Measurements from ENCODE around the gene S100P. TPM values are rescaled to one million over a fixed set of nuclear protein-coding genes. Genes with fewer than 3 reads are reported as not detected.
A peak's percentile ranks its signal among the peaks of the same experiment; 100 is the strongest.
"Not testable (repeated sequence)": the region's sequence is repeated elsewhere in the genome, so short reads cannot be mapped to it uniquely, and the experiment has no call there.

Gene S100P
- total RNA-seq, 2 experiments from 2014 or later, result 1.5 TPM; not detected in 1

- DNase-seq (no peak), ATAC-seq (ENCODE audit: low read depth) (no peak)
- Mint-ChIP-seq H3K9me3 (no peaks in the 10 kb centered on the region), H3K36me3 (no peaks in the 10 kb centered on the region), H3K4me1 (peaks cover 6% of the 10 kb centered on the region), H3K27ac (no peak overlapping the region), H3K27me3 (peaks cover 44% of the 10 kb centered on the region), H3K4me3 (no peak overlapping the region)
- POLR2A ChIA-PET, result interaction anchor here (0.7 to 2.1 kb wide), 3 partner anchors 10 to 18 kb away, joined by 3 to 19 read pairs (median 18); partner anchors contain the start of gene MRFAP1
These were observed 33.8 kb upstream of the S100P start for GRCh38 chr4:6659897-6660296.

GRCh38 chr4:6660430-6660829, 33.2 kb upstream of the S100P start:
- no peak for ATAC-seq (ENCODE audit: low read depth)
- Mint-ChIP-seq H3K9me3 (no peaks in the 10 kb centered on the region), H3K4me3 (no peak overlapping the region), H3K36me3 (no peaks in the 10 kb centered on the region), H3K27ac (no peak overlapping the region), H3K4me1 (peaks cover 6% of the 10 kb centered on the region), H3K27me3 (peaks cover 44% of the 10 kb centered on the region)
- POLR2A ChIA-PET, result interaction anchor here (0.7 to 2.0 kb wide), 2 partner anchors 11 to 13 kb away, joined by 3 to 18 read pairs; a partner anchor contains a TSS
- no peak for DNase-seq

GRCh38 chr4:6662591-6662990, 31.1 kb upstream of the S100P start:
- Mint-ChIP-seq H3K4me1 (peaks cover 4% of the 10 kb centered on the region), H3K9me3 (no peaks in the 10 kb centered on the region), H3K4me3 (no peak overlapping the region), H3K27ac (no peak overlapping the region), H3K27me3 (peaks cover 44% of the 10 kb centered on the region), H3K36me3 (no peaks in the 10 kb centered on the region)
- POLR2A ChIA-PET, result interaction anchor here (2.4 to 4.4 kb wide), 2 partner anchors 11 to 22 kb away, joined by 15 to 35 read pairs; partner anchors contain the start of gene MRFAP1
- DNase-seq (no peak), ATAC-seq (ENCODE audit: low read depth) (no peak)

- Mint-ChIP-seq H3K9me3 (no peaks in the 10 kb centered on the region), H3K27me3 (peaks cover 44% of the 10 kb centered on the region), H3K36me3 (no peaks in the 10 kb centered on the region), H3K4me1 (peaks cover 3% of the 10 kb centered on the region), H3K4me3 (peak overlapping the region; percentile 63), H3K27ac (no peak overlapping the region)
- ATAC-seq (ENCODE audit: low read depth) (peak; percentile 13), DNase-seq (no peak)
- POLR2A ChIA-PET, result interaction anchor here (1.0 to 4.4 kb wide), 3 partner anchors 9 to 89 kb away, joined by 4 to 35 read pairs (median 15); partner anchors contain the start of genes MAN2B2 and MRFAP1
These were observed 29.9 kb upstream of the S100P start for GRCh38 chr4:6663596-6664393.

GRCh38 chr4:6665320-6665654, 28.4 kb upstream of the S100P start:
- ATAC-seq (ENCODE audit: low read depth) (no peak), DNase-seq (no peak)
- no peak overlapping the region for H3K4me3 Mint-ChIP-seq
- H3K27me3 Mint-ChIP-seq, result peaks cover 32% of the 10 kb centered on the region
- H3K4me1 Mint-ChIP-seq, result no peaks in the 10 kb centered on the region
- no peak overlapping the region for H3K27ac Mint-ChIP-seq
- POLR2A ChIA-PET, result no interaction called here
- H3K36me3 Mint-ChIP-seq, result no peaks in the 10 kb centered on the region
- no peaks in the 10 kb centered on the region for H3K9me3 Mint-ChIP-seq

- no peak overlapping the region for H3K4me3 Mint-ChIP-seq
- H3K27ac Mint-ChIP-seq, result no peak overlapping the region
- H3K36me3 Mint-ChIP-seq, result peaks cover 3% of the 10 kb centered on the region
- peaks cover 5% of the 10 kb centered on the region for H3K27me3 Mint-ChIP-seq
- H3K9me3 Mint-ChIP-seq, result no peaks in the 10 kb centered on the region
- POLR2A ChIA-PET, result no interaction called here
- peaks cover 3% of the 10 kb centered on the region for H3K4me1 Mint-ChIP-seq
- ATAC-seq (ENCODE audit: low read depth) (no peak), DNase-seq (no peak)
These were observed 25.3 kb upstream of the S100P start for GRCh38 chr4:6668391-6668790.

- H3K4me3 Mint-ChIP-seq, result no peak overlapping the region
- H3K36me3 Mint-ChIP-seq, result peaks cover 17% of the 10 kb centered on the region
- H3K9me3 Mint-ChIP-seq, result no peaks in the 10 kb centered on the region
- ATAC-seq (ENCODE audit: low read depth) (no peak), DNase-seq (no peak)
- peaks cover 23% of the 10 kb centered on the region for H3K4me1 Mint-ChIP-seq
- H3K27me3 Mint-ChIP-seq, result peaks cover 1% of the 10 kb centered on the region
- no peak overlapping the region for H3K27ac Mint-ChIP-seq
- POLR2A ChIA-PET, result interaction anchor here (0.6 to 5.1 kb wide), 4 partner anchors 9 to 594 kb away, joined by 3 to 68 read pairs (median 20); partner anchors contain the start of gene MRFAP1
These were observed 22.0 kb upstream of the S100P start for GRCh38 chr4:6671648-6672047.

GRCh38 chr4:6672131-6672530, 21.5 kb upstream of the S100P start:
- DNase-seq (no peak), ATAC-seq (ENCODE audit: low read depth) (no peak)
- peaks cover 20% of the 10 kb centered on the region for H3K36me3 Mint-ChIP-seq
- peaks cover 28% of the 10 kb centered on the region for H3K4me1 Mint-ChIP-seq
- peaks cover 1% of the 10 kb centered on the region for H3K27me3 Mint-ChIP-seq
- H3K4me3 Mint-ChIP-seq, result no peak overlapping the region
- POLR2A ChIA-PET, result interaction anchor here (3.1 to 5.1 kb wide), 4 partner anchors 9 to 35 kb away, joined by 18 to 124 read pairs (median 52); partner anchors contain the start of genes MRFAP1 and MRFAP1L1
- H3K9me3 Mint-ChIP-seq, result no peaks in the 10 kb centered on the region
- no peak overlapping the region for H3K27ac Mint-ChIP-seq

GRCh38 chr4:6672541-6673190, 21.0 kb upstream of the S100P start:
- not testable (repeated sequence) for H3K9me3 Mint-ChIP-seq; DNase-seq; ATAC-seq (ENCODE audit: low read depth); H3K27me3 Mint-ChIP-seq
- peak overlapping the region; percentile 94 for H3K4me3 Mint-ChIP-seq
- peaks cover 34% of the 10 kb centered on the region for H3K4me1 Mint-ChIP-seq
- H3K36me3 Mint-ChIP-seq, result peaks cover 25% of the 10 kb centered on the region
- H3K27ac Mint-ChIP-seq, result peak overlapping the region; percentile 99
- POLR2A ChIA-PET, result interaction anchor here (1.0 to 5.6 kb wide), 10 partner anchors 10 to 105 kb away, joined by 3 to 199 read pairs (median 26); partner anchors contain the start of genes BLOC1S4, MRFAP1, MRFAP1L1 and S100P

- ATAC-seq (ENCODE audit: low read depth) (peak; percentile 9), DNase-seq (peak; percentile 63)
- H3K9me3 Mint-ChIP-seq, H3K27me3 Mint-ChIP-seq: not testable (repeated sequence)
- Mint-ChIP-seq H3K4me3 (peak overlapping the region; percentile 94), H3K36me3 (peaks cover 26% of the 10 kb centered on the region), H3K4me1 (peaks cover 35% of the 10 kb centered on the region), H3K27ac (peak overlapping the region; percentile 99)
- POLR2A ChIA-PET, result interaction anchor here (0.8 to 5.6 kb wide), 17 partner anchors 10 to 395 kb away, joined by 3 to 199 read pairs (median 7); partner anchors contain the start of genes BLOC1S4, GRPEL1, MRFAP1 and MRFAP1L1
These were observed 20.5 kb upstream of the S100P start for GRCh38 chr4:6673191-6673659.

GRCh38 chr4:6673660-6674499, 19.8 kb upstream of the S100P start:
- peak; percentile 95 for DNase-seq
- Mint-ChIP-seq H3K27me3 (peaks cover 1% of the 10 kb centered on the region), H3K9me3 (no peaks in the 10 kb centered on the region), H3K27ac (peak overlapping the region; percentile 99), H3K4me1 (peaks cover 40% of the 10 kb centered on the region), H3K36me3 (peaks cover 32% of the 10 kb centered on the region), H3K4me3 (peak overlapping the region; percentile 94)
- POLR2A ChIA-PET, result interaction anchor here (0.8 to 5.6 kb wide), 24 partner anchors 10 to 394 kb away, joined by 3 to 199 read pairs (median 7); partner anchors contain the start of genes BLOC1S4, GRPEL1, MRFAP1 and MRFAP1L1
- peak; percentile 78 for ATAC-seq (ENCODE audit: low read depth)

- Mint-ChIP-seq H3K27me3 (no peaks in the 10 kb centered on the region), H3K4me1 (peaks cover 43% of the 10 kb centered on the region), H3K9me3 (no peaks in the 10 kb centered on the region), H3K4me3 (peak overlapping the region; percentile 94), H3K36me3 (peaks cover 37% of the 10 kb centered on the region), H3K27ac (peak overlapping the region; percentile 99)
- no peak for DNase-seq
- POLR2A ChIA-PET, result interaction anchor here (0.9 to 5.6 kb wide), 20 partner anchors 9 to 393 kb away, joined by 3 to 199 read pairs (median 8); partner anchors contain the start of genes BLOC1S4, GRPEL1, MRFAP1 and MRFAP1L1
- peak; percentile 28 for ATAC-seq (ENCODE audit: low read depth)
These were observed 19.1 kb upstream of the S100P start for GRCh38 chr4:6674500-6675149.

Data from activated naive CD8-positive, alpha-beta T cell treated with anti-CD3 and anti-CD28 coated beads, Interleukin-2, amount 10 ng/mL, durations not matched to agents 7 days and 5 days (primary cell).